ENCODE measurements around the gene CBX4.

Gene CBX4

GRCh38 chr17:79818026-79818758 is 21.0 kb downstream of the CBX4 start:
- DNase-seq (ENCODE audit: low read depth), result no peak
- TF ChIP-seq CTCF (conservative IDR thresholded peaks at IDR 0.05; ENCODE audit: control insufficient read depth, insufficient read depth, low read depth, low read length), result no peak
- no peak overlapping the region for H3K4me3 ChIP-seq (ENCODE audit: control insufficient read depth, low read depth, low read length)

- no peak for TF ChIP-seq CTCF (conservative IDR thresholded peaks at IDR 0.05; ENCODE audit: control insufficient read depth, insufficient read depth, low read depth, low read length)
- no peak for DNase-seq (ENCODE audit: low read depth)
- no peak overlapping the region for H3K4me3 ChIP-seq (ENCODE audit: control insufficient read depth, low read depth, low read length)
These were observed 23.3 kb downstream of the CBX4 start for GRCh38 chr17:79815836-79816461.

GRCh38 chr17:79814974-79815835 is 24.0 kb downstream of the CBX4 start:
- H3K4me3 ChIP-seq (ENCODE audit: control insufficient read depth, low read depth, low read length), result no peak overlapping the region
- TF ChIP-seq CTCF (conservative IDR thresholded peaks at IDR 0.05; ENCODE audit: control insufficient read depth, insufficient read depth, low read depth, low read length), result no peak
- DNase-seq (ENCODE audit: low read depth), result no peak

DNA sequence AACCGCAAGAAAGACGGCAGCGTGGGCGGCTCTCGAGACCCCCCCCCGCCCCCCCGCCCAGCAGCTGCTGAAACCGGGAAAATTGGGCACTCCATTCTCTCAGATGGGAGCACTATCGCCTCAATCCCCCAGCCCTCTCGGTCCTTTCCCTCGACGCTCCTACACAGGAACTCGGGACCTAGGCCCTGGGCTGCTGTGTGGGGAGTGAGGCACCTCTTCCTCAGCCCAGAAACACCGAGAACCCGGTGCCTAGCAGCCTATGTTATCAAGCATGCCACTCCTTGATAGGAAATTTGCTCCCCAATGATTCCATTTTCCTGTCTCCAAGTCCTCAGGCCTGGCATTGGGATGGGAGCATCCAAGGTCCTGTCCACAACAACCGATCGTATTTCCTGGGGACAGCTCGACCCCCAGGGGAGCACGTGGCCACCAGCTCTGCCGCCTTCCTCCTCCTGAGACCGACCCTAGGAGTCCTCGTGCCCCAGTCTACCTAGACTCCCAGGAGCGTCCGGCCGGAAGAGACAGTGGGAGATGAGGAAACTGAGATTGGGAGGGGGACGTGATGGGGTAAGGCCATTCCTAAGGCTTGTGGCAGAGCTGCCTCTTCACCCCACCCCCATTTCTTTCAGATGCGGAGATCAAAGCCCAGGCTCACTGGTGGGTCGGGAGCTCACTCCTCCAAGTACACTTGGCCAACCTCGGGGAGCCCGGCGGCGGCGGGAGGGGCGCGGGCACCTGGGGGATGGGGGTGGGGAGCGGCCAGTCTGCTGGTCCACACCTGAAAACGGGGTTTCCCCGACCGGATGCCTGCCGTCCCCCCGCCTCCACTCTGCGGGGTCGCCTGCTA is 24.9 kb downstream of the CBX4 start:
- H3K4me3 ChIP-seq (ENCODE audit: control insufficient read depth, low read depth, low read length), result no peak overlapping the region
- TF ChIP-seq CTCF (conservative IDR thresholded peaks at IDR 0.05; ENCODE audit: control insufficient read depth, insufficient read depth, low read depth, low read length), result no peak
- DNase-seq (ENCODE audit: low read depth), result no peak

- no peak for DNase-seq (ENCODE audit: low read depth)
- no peak overlapping the region for H3K4me3 ChIP-seq (ENCODE audit: control insufficient read depth, low read depth, low read length)
- TF ChIP-seq CTCF (conservative IDR thresholded peaks at IDR 0.05; ENCODE audit: control insufficient read depth, insufficient read depth, low read depth, low read length), result no peak
These were observed 25.7 kb downstream of the CBX4 start for GRCh38 chr17:79813297-79814126.

Measured in fibroblast of mammary gland (primary cell).